Renal cortex interstitium (tissue), 15 donors: ENCODE data around the gene MOGAT3. TPM values are rescaled to one million over a fixed set of nuclear protein-coding genes. Genes with fewer than 3 reads are reported as not detected.

ENCODE experiments used
- DNase-seq, 11 donors: peaks; one replicate each; pipeline ENCODE4 v3.0.0-alpha.2; 2013; ENCODE audit warnings: low read depth in 9 of 11, low spot score in 4 of 11; ENCODE audit errors: extremely low read depth in 1 of 11
- long read RNA-seq, 16 experiments: transcript quantifications; one replicate each; lab custom pipeline, GENCODE V29; 2026
- polyA plus RNA-seq, 3 donors: library from polyadenylated mRNA; unstranded; fragments of 120-200 nt; gene quantifications; one replicate each; pipeline ENCODE4 v1.2.1, GENCODE V29; 2013; ENCODE audit not compliant: insufficient read length in 3 of 3

MOGAT3 gene, protein sequence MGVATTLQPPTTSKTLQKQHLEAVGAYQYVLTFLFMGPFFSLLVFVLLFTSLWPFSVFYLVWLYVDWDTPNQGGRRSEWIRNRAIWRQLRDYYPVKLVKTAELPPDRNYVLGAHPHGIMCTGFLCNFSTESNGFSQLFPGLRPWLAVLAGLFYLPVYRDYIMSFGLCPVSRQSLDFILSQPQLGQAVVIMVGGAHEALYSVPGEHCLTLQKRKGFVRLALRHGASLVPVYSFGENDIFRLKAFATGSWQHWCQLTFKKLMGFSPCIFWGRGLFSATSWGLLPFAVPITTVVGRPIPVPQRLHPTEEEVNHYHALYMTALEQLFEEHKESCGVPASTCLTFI
- 1 to 10 TPM in 1 of 3 donors, under 1 TPM in 2; 0.53 to 1.5 (median 0.99) TPM for polyA plus RNA-seq
- long read RNA-seq, donor 1: 0 reads
- long read RNA-seq, donor 2: 0 reads
- long read RNA-seq, donor 3, partial matches to known transcripts: 0 of 1 reads
- long read RNA-seq, donor 3, other reads (novel, unspliced or antisense): 0 of 1 reads
- long read RNA-seq, donor 4: 0 reads
- long read RNA-seq, donor 5: 0 reads
- long read RNA-seq, donor 6, partial matches to known transcripts: 0 of 1 reads
- long read RNA-seq, donor 6, other reads (novel, unspliced or antisense): 0 of 1 reads
- long read RNA-seq, donor 7: 0 reads
- long read RNA-seq, donor 8: 0 reads
- long read RNA-seq, donor 9: 0 reads
- long read RNA-seq, donor 10: 0 reads
- long read RNA-seq, donor 11, partial matches to known transcripts: 0 of 1 reads
- long read RNA-seq, donor 11, other reads (novel, unspliced or antisense): 0 of 1 reads
- long read RNA-seq, donor 12: 0 reads
- long read RNA-seq, donor 13: 0 reads
- long read RNA-seq, donor 14: 0 reads
- long read RNA-seq, donor 15: 0 reads
- long read RNA-seq, donor 16: 0 reads

DNA sequence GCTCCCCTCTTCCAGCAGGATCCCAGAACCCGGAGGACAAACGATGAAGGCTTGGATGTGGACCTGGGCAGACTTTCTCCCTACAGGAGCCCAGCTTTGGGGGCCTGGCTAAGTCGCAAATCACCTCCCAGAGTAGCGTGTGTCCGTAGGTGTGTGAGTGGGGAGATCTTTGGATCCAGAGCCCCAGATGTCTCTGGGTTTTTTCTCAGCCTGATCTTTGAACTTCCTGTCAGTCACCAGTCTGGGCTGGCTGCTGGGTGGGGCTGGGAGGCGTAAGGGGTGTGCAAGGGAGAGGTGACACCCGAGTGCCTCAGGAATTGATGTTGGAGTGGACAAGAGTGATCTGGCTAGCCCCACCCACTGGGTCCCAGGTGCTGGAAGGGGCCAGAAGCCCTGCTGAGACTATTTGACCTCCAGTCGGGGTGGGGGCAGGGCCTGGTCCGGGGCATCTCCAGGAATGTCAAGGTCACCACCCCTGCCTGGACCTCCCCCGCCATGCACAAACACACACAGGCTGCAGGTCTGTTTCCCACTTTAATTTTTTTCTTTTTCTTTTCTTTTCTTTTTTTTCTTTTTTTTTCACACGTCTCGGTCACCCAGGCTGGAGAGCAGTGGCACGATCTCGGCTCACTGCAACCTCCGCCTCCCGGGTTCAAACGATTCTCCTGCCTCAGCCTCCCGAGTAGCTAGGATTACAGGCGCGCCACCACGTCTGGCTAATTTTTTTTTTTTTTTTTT, at the start of gene MOGAT3:
Gene MOGAT3 (minus strand): TSS at position 175 of the 738 bp plus-strand sequence. CDS start 182 bp downstream, outside the sequence.
- DNase-seq: no peak

DNA sequence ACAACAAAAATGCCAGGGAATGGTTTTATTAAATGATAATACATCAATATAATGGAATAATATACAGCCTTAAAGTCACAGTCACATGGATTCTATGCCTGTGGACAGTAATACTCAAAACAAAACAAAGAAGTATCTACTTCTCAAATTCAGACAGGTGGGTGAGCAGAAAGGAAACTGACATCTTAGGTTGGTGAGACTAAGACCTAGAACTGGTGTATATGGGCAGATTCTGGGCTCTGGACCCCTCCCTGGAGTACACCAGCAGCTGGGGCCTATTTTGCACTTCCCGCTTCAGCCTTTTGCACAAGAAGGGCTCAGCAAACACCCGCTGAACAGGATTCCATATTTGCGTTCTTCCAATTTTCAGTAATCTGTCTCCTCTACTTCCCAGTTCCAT, 49.5 kb upstream of the MOGAT3 start:
- DNase-seq: no peak

- DNase-seq: no peak
These were observed 47.4 kb upstream of the MOGAT3 start for GRCh38 chr7:101248276-101248675.

DNA sequence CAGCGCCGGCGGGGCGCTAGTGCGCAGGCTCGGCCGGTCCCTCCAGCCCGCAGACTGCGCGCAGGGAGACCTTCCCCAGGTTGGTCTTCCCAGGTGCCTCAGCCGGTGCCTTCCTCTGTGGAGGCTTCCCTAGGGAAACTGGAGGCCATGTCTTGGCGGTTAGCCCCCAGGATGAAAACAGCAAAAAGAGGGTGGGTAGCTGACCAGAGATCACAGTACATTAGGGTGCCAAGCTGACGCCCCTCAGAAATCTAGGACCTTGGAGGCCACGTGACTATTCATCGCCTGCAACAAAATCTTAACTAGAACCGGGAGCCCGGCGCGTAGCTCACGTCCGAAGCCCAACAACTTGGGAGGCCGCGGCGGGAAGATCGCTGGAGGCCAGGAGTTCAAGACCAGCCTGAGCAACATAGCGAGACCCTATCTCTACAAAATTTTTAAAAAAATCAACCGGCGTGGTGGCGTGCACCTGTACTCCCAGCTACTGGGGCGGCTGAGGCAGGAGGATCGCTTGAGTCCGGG, 44.4 kb upstream of the MOGAT3 start:
- DNase-seq: no peak

DNA sequence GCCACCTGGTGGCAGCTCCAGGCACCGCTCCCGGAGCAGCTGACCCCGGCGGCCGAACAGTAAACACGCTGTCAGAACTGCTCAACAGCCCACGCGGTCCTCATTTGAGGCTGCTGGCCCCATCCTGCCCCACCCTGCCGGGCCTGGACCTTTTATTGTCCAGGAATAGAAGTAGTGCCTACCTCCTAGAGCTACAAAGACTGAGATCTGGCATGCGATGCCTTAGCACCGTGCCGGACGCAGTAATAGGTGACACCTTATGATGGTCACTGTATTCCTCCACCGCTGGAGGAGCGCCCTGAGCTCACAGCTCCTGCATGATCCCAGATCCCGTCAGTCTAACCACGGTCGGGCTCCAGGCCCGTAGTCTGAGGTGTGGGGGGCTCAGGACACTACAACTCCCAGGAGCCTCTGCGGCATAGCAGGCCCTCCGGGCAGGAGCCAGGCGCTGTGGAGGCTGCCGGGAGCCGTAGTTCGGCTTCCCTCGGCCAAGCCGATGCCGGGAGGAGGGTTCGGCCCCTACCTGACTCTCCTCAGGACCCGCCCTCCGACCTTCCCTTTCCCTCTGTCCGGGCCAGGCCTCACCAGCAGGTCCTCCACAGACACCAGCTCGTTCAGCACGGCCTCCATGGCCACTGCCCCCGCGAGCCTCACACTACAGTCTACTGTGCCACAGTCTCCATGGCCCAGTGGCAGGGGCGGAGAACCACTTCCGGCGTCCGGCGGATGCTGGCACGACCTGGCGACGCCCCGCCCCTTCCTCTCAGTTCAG, 43.7 kb upstream of the MOGAT3 start, which contains the start of gene FIS1:
Gene FIS1 (minus strand): TSS at position 707 of the 772 bp plus-strand sequence. CDS start 77 bp downstream, at position 630.
- DNase-seq: peak; percentile 78 to 87 (median 85)

GRCh38 chr7:101243646-101244374, 43.0 kb upstream of the MOGAT3 start:
- DNase-seq: no peak

DNA sequence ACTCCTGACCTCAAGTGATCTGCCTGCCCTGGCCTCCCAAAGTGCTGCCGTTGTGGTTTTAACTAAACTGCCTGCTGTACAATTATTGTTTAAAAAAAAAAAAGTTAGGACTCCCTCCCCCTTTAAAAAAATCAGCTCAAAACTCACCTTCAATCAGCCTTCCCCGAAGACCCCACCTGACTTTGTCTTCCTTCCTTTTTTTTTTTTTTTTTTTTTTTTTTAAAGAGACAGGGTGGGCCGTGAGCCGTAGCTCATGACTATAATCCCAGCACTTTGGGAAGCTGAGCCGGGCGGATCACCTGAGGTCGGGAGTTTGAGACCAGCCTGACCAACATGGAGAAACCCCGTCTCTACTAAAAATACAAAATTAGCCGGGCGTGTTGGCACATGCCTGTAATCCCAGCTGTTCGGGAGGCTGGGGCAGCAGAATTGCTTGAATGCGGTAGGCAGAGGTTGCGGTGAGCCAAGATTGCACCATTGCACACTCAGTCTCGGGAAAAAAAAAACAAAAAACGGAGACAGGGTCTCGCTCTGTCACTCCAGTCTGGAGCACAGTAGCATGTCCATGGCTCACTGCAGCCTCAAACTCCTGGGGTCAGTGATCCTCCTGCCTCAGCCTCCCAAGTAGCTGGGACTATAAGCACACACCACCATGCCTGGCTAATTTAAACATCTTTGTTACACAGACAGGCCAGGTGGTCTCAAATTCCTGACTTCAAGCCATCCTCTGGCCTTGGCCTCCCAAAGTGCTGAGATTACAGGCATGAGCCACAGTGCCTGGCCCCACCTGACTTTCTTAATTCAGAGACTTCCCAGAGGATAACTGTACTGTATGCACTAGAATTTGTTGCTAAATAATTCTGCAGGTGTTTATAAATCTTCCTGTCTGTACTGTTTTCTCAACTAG, 40.9 kb upstream of the MOGAT3 start:
- DNase-seq: no peak

DNA sequence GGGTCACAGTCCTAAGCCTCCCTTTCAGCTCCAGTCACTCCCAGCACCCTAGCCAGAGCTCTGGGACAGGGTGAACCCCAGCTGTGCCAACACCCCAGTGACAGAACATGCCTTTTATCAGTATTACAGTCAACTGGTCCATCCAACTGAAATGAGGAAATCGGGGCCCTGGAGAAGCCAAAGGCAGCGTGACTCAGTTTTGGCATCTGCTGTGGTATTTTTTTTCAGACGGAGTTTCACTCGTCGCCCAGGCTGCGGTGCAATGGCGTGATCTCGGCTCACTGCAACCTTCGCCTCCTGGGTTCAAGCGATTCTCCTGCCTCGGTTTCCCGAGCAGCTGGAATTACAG, 40.2 kb upstream of the MOGAT3 start:
- DNase-seq: no peak

DNA sequence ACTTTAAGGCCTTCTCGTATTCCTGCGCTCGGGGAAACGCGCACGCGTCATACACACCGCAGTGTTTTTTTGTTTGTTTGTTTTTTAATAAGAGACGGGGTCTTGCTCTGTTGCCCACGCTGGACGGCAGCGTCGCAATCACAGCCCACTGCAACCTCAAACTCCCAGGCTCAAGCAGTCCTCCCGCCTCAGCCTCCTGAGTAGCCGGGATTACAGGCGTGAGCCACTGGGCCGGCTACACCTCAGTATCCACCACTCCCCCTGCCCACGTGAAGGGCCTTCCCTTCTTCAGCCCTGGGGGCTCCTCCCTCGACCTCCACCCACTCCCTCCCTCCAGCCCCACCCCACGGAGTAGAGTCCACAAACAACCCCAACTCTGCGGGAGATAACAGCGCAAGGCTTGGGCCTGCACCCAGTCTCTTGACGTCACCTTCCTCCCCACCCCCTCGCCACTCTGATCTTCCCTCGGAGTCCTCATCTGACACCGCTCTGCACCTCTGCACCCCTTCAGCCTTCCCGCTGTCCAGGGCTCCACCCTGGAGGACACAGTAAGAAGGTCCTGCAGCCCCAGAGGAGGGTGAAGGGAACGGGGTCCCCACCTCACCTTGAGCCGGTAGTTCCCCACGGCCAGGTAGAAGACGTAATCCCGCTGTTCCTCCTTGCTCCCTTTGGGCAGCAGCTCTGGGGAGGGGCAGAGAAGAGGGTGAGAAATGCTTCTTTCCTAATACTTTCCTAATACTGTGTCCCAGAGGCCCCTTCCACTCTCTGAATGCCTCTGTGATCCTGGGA, 39.6 kb upstream of the MOGAT3 start:
- no peak for DNase-seq

GRCh38 chr7:101239951-101240220, 39.0 kb upstream of the MOGAT3 start:
- no peak for DNase-seq

DNA sequence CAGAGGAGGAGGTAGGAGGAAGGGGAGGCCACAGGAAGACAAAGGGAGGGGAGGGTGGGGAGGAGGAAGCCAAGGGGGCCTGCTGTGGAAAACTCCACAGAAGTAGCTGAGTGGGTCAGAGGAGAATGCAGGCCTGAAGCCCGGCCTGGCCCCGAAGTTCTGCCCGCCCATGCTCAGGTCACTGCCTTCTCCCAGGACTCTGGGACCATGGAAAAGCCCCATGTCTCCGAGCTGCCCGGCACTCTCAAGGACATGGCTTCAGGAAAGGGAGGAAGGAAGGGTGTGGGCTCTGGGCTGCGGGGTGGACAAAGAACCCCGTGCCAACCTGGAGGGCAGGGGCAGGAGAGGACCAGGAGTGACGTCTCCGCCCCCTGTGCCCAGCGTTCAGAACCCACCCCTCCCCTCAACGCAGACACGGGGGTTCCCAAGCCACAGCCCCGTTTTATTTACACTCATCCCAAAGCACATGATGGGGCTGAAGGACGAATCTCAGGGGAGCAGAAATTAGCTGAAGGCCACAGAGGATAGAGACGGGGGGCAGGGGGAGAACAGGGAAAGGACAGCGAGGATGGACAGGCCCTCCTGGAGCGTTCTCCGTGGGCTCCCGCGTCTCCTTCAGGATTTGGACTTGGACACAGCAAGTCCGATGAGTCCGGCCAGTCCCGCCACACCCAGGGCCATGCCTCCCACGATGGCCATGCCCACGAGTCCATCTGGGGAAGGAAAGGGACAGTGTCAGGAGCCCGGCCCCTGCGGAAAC, 38.5 kb upstream of the MOGAT3 start:
- no peak for DNase-seq

DNA sequence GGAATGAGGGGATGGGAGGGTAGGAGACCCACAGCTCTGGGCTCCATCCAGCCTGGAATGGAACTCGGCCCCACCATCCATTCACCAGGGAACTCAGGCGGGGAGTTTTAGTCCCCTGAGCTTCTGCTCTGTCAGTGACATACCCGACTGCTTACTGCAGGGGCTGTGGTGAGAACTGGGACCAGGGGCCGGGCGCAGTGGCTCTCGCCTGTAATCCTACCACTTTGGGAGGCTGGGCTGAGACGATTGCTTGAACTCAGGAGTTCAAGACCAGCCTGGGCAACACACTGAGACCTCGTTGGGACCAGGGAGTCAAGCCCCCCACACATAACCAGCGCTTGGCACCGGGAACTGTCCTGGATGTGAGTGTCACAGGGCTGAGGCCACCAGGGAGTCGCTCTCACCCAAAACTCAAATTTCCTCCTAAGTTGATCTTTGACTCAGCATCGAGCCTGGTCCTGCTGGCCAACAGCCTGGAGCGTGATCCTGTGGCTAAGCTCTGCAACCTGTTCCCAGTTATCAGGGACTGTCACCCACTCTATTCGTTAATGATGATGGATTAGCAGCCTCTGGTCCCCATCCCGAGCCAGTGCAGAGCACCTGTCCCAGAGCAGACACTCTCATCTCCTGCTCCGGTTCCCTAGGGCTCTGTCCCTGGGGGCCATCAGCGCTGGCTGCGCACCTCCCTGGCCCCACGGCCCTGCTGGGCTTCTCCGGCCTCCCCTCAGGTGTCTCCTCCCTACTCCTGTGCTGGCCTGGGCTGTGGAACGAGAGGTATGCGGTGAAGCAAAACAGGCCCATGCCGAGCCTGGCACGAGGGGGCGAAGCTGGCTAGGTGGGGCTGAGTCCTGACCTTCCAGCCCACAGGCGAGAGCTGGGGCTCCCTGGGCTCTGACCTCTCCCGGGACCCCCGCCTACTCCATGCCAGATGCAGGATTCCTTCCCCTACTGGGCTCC, 37.7 kb upstream of the MOGAT3 start:
- DNase-seq: no peak

- no peak for DNase-seq
These were observed 36.6 kb upstream of the MOGAT3 start, which contains the start of gene CLDN15 for GRCh38 chr7:101237206-101238067. Gene CLDN15, minus strand, starts transcription at chr7:101237802. Its CDS starts 221 bp downstream, at chr7:101237581.
